ENCODE data around the gene MCF2L.
"Not testable (repeated sequence)": the region's sequence is repeated elsewhere in the genome, so short reads cannot be mapped to it uniquely, and the experiment has no call there.

DNA sequence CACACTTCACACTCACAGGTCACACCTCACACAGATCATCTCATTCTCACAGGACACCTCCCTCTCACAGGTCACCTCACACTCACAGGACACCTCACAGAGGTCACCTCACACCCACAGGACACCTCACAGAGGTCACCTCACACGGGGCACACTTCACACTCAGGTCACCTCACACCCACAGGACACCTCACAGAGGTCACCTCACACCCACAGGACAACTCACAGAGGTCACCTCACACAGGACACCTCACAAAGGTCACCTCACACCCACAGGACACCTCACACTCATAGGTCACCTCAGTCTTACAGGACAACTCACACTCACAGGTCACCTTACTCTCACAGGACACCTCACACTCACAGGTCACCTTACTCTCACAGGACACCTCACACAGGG is 143.5 kb downstream of the MCF2L start:
- TF ChIP-seq, protein P1, sequence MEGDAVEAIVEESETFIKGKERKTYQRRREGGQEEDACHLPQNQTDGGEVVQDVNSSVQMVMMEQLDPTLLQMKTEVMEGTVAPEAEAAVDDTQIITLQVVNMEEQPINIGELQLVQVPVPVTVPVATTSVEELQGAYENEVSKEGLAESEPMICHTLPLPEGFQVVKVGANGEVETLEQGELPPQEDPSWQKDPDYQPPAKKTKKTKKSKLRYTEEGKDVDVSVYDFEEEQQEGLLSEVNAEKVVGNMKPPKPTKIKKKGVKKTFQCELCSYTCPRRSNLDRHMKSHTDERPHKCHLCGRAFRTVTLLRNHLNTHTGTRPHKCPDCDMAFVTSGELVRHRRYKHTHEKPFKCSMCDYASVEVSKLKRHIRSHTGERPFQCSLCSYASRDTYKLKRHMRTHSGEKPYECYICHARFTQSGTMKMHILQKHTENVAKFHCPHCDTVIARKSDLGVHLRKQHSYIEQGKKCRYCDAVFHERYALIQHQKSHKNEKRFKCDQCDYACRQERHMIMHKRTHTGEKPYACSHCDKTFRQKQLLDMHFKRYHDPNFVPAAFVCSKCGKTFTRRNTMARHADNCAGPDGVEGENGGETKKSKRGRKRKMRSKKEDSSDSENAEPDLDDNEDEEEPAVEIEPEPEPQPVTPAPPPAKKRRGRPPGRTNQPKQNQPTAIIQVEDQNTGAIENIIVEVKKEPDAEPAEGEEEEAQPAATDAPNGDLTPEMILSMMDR (IDR thresholded peaks at IDR 0.05): not testable (repeated sequence)
- TF ChIP-seq POLR2A (IDR thresholded peaks at IDR 0.05): not testable (repeated sequence)
